Raji (cell line): ENCODE data around the gene TOB1.

ENCODE experiments used
- POLR2A ChIP-seq: IDR thresholded peaks from 2 replicates; pipeline ENCODE4 v1.6.1; 2011; ENCODE audit warnings: low read depth, low read length, control low read depth; ENCODE audit not compliant: insufficient read depth

The TOB1 gene

DNA sequence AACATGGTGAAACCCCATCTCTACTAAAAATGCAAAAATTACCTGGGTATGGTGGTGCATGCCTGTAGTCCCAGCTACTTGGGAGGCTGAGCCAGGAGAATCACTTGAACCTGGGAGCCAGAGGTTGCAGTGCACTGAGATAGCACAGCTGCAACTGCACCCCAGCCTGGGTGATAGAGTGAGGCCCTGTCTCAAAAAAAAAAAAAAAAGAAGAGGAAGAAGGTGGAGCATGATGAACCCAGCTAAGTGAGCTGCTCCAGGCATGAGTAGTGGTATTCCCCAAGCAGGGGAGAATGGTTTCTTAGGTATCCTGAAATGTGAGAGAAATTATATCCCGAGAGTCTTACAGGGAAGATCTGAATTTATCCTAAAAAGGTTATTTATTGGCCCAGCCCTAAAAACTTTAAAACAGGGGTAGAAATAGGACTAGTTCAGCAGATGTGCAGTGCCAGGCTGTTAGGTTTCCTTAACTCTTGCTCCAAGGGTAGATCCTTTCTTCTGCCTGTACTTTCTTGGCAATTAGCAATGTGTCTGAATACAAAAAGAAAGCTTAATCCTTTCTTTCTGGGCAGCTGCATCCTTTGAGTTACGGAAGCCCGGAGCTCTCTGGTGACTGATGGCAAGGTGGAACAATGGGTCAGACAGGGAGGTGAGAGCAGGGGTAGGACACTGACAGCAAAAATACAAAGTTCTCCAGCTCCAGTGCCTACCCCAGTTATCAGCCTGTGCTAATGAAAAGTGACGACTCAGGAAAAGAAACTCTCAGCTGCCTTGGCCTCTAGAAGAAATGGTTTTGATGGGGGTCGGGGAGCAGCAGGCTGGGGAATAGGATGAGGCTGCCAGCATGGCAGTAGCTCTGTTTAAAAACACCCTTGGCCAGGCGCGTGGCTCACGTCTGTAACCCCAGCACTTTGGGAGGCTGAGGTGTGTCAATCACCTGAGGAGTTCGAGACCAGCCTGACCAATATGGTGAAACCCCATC lies 36.5 kb upstream of the TOB1 start:
- no peak for TF ChIP-seq POLR2A

DNA sequence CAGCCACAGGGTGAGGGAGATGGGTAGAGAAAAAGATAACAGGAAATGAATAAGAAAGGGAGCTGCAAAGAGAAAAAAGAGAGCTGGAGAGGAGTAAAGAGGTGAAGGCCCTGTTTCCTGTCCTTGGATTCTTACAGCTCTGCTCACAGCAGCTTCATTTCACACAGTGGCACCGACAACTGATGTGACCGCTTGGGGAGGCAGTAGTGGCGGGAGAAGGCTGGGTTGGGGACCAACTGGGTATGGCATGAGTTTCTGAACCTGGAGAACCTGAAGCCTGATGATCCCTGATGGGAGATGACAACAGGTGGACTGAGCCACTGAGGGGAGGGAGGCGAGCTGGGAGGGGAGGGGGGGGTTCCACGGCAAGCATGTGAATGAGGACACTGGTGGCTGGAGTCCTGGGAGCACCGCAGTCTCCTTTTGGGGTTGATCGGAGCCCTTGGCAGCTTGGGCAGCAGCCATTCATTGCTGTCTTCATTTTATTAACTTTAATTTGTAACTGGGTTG lies 34.3 kb upstream of the TOB1 start:
- no peak for TF ChIP-seq POLR2A

- no peak for TF ChIP-seq POLR2A
Measured at GRCh38 chr17:50899559-50900319, 33.6 kb upstream of the TOB1 start.

GRCh38 chr17:50899005-50899460 lies 32.9 kb upstream of the TOB1 start:
- TF ChIP-seq POLR2A = no peak

DNA sequence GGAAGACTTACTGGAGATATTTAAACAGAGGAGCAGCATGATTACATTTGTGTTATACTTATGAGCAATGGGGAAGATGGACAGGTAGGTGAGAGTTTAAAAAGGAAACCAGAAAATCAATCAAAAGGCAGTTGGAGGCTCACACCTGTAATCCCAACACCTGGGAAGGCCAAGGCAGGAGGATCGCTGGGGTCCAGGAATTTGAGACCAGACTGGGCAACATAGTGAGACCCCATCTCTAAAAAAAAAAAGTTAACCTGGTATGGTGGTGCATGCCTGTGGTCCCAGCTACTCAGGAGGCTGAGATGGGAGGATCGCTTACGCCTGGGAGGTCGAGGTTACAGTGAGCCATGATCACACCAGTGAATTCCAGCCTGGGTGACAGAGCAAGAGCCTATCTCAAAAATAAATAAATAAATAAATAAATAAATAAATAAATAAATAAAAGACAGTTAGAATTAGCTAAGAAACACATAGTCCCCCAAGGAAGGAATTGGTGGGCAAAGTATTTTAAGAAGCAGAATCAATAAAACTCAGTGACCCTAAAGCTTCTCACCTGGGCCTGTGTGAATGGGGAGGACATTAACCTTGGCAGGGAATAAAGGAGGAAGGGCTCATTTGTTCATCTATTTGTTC lies 32.3 kb upstream of the TOB1 start:
- TF ChIP-seq POLR2A = no peak

GRCh38 chr17:50893183-50893993 lies 27.2 kb upstream of the TOB1 start:
- TF ChIP-seq POLR2A = no peak

DNA sequence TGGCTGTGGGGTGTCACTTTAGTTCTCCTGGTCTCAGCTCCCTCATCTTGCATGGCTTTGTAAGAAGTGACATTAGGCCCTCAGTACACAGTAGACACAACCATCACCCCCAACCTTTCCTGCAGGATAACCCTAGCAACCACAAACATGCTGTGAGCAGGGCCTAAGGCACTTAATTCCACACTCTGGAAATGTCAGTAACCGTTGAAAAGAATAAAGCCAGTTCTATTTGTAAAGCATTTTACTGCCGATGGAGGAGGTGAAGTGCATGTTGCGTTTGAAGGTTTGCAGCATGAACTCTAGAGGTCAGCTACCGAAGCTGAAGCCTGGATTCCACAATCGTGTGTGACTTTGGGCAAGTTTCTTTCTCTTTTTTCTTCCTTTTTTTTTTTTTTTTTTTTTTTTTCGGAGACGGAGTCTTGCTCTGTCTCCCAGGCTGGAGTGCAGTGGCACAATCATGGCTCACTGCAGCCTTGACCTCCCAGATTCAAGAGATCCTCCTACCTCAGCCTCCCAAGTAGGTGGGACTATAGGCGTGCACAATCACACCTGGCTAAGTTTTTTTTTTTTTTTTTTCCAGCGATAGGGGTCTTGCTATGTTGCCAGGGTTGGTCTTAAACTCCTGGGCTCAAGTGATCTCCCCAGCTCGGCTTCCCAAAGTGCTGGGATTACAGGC lies 26.1 kb upstream of the TOB1 start:
- no peak for TF ChIP-seq POLR2A

- no peak for TF ChIP-seq POLR2A
Measured at GRCh38 chr17:50891577-50891989, 25.4 kb upstream of the TOB1 start.

DNA sequence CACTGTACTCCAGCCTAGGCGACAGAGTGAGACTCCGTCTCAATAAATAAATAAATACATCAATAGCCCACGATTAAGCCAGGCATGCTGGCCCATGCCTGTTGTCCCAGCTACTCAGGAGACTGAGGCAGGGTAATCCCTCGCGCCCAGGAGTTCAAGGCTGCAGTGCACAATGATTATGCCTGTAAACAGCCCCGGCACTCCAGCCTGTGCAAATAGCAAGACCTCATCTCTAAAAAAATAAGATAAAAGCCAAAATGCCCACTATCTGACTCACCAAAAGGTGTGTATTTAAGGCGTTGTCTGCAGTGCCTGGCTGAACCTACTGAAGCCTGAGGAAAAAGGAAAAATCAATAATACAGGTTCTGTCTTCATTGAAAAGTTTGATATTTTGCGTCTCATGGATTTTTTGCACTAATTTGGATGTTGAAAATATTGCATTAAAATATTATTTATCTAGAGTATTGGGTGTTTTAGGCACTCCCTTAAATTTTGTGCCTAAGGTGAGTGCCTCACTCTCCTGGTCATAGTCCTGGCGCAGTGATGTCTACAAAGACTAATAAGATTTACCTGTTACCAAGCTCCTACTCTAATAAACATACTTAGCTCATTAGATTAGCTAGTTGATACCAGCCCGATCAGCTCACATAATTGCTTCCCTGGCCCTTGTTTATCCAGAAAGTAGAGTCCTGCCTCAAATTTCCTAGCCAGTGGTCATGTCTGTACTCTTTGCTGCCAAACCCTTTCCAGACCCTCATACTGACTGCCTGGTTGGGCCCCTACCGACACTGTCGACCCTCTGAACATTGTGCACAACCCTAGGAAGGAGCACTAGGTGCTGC lies 24.7 kb upstream of the TOB1 start:
- no peak for TF ChIP-seq POLR2A

DNA sequence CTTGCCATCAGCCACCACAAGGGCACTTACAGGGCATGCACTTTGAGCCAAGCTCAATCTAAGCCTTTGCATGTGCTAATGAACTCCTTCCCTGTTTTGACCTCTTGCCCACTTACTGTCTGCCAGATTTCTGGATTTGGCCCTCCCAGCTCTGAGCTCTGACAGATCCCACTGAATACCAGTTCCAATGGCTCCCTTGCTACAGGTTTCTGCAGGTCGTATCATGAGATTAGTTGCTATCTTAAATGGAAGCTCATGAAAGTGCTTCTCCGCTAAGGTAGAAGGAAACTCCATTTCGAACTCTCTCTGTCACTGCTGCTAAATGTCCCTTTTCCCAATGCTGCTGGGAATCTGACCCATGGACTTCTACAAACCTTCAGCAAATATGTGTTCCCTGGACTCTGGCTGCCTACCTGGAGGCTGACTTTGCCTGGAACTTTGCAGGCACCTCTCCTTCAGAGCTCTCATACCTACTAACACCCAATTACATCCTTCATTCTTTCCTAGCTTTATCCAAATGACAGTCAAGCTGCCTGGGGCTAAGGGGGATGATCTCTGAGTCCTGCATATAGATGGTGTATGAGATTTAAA lies 23.5 kb upstream of the TOB1 start:
- TF ChIP-seq POLR2A = no peak

DNA sequence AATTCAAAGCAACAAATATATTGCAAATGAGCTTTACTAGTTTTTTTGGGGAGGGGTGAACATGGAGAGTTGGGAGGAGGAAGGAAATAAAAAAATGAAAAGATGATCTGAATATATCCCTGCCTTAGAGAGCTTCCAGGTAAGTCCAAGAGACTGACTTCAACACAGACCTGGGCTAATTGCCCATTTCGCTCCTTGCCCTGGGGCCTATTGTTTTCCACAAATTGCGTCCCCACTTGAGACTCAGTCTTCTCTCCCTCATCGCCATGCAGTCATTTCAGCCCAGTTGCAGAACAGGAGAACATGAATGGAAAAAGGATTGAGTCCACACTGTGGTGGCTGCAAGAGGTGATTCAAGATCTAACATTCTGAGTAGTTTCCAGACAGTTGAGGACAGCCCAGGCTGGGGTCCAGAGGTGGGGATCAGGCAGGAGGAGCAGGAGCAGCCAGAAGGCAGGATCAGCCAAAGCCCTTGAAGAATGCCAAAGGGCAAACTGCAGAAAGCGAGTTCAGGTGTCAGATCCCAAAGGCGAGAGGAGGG lies 21.6 kb upstream of the TOB1 start:
- TF ChIP-seq POLR2A = no peak
